Measurements from ENCODE around the gene CFAP58.

Gene CFAP58

GRCh38 chr10:104336821-104337467 is 16.7 kb upstream of the CFAP58 start:
- TF ChIP-seq CTCF (IDR thresholded peaks at IDR 0.05; ENCODE audit: low read depth, low read length), result no peak
- H3K4me3 ChIP-seq (replicated peaks in 1 of 2; ENCODE audit: low read depth in 2 of 2, low read length in 2 of 2), result peak overlapping the region; percentile 95 to 98
- peak; percentile 55 to 84 for DNase-seq (ENCODE audit: low read depth in 2 of 2)

- DNase-seq (ENCODE audit: low read depth in 2 of 2), result peak in 1 of 2 donors; percentile 23
- TF ChIP-seq CTCF (IDR thresholded peaks at IDR 0.05; ENCODE audit: low read depth, low read length), result no peak
- H3K4me3 ChIP-seq (replicated peaks in 1 of 2; ENCODE audit: low read depth in 2 of 2, low read length in 2 of 2), result peak overlapping the region; percentile 95 to 98
Measured at GRCh38 chr10:104337521-104337984, 16.1 kb upstream of the CFAP58 start.

GRCh38 chr10:104337985-104338735 is 15.5 kb upstream of the CFAP58 start, which contains the start of gene ITPRIP:
Gene ITPRIP (minus strand): TSS chr10:104338465. CDS start chr10:104316051, 22,414 bp downstream.
- TF ChIP-seq CTCF (IDR thresholded peaks at IDR 0.05; ENCODE audit: low read depth, low read length), result no peak
- peak; percentile 93 to 95 for DNase-seq (ENCODE audit: low read depth in 2 of 2)
- peak within 1 kb of the TSS; percentile 95 to 98 for H3K4me3 ChIP-seq (replicated peaks in 1 of 2; ENCODE audit: low read depth in 2 of 2, low read length in 2 of 2)

GRCh38 chr10:104339469-104340110 is 14.0 kb upstream of the CFAP58 start:
- TF ChIP-seq CTCF (IDR thresholded peaks at IDR 0.05; ENCODE audit: low read depth, low read length), result no peak

GRCh38 chr10:104340111-104340526 is 13.5 kb upstream of the CFAP58 start:
- H3K4me3 ChIP-seq (replicated peaks in 1 of 2; ENCODE audit: low read depth in 2 of 2, low read length in 2 of 2), result peak overlapping the region in 1 of 2 donors; percentile 95
- TF ChIP-seq CTCF (IDR thresholded peaks at IDR 0.05; ENCODE audit: low read depth, low read length), result no peak
- DNase-seq (ENCODE audit: low read depth in 2 of 2), result no peak

More at GRCh38 chr10:104339469-104340110, 14.0 kb upstream of the CFAP58 start:
- peak overlapping the region; percentile 95 to 98 for H3K4me3 ChIP-seq (replicated peaks in 1 of 2; ENCODE audit: low read depth in 2 of 2, low read length in 2 of 2)
- peak; percentile 85 to 90 for DNase-seq (ENCODE audit: low read depth in 2 of 2)

GRCh38 chr10:104340641-104341040 is 13.0 kb upstream of the CFAP58 start:
- H3K4me3 ChIP-seq (replicated peaks in 1 of 2; ENCODE audit: low read depth in 2 of 2, low read length in 2 of 2), result no peak overlapping the region
- TF ChIP-seq CTCF (IDR thresholded peaks at IDR 0.05; ENCODE audit: low read depth, low read length), result no peak
- DNase-seq (ENCODE audit: low read depth in 2 of 2), result no peak

Data from cardiac fibroblast (primary cell).